Fibroblast of skin of right biceps (primary cell): ENCODE results near the gene IGFBP4.
A peak's percentile ranks its signal among the peaks of the same experiment; 100 is the strongest.

ENCODE experiments used
- DNase-seq: peaks from one replicate; pipeline ENCODE4 v3.0.0-alpha.2; 2013

IGFBP4 gene

GRCh38 chr17:40493697-40494096, 50.4 kb downstream of the IGFBP4 start:
- no peak for DNase-seq

GRCh38 chr17:40495140-40495539, 51.9 kb downstream of the IGFBP4 start:
- no peak for DNase-seq

DNA sequence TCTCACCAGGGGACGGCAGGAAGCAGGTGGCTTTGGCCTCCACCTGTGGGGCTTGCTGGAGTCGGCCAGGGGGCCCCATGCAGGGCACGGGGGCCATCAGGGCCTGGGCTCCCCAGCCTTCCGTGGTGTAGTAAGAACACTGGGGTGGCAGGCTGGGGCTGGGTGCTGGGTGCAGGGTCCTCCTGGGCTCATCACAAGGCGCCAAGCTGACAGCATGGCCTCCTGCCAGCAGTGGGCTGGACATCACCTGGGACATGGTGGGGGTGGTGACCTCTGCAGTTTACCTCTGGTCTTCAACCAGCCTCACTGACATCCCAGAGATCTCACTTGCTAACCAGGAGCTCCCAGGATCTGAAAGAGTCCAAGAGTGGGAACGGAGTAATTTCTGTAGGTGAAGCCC, 52.9 kb downstream of the IGFBP4 start:
- no peak for DNase-seq

GRCh38 chr17:40496634-40497420, 53.6 kb downstream of the IGFBP4 start:
- no peak for DNase-seq

DNA sequence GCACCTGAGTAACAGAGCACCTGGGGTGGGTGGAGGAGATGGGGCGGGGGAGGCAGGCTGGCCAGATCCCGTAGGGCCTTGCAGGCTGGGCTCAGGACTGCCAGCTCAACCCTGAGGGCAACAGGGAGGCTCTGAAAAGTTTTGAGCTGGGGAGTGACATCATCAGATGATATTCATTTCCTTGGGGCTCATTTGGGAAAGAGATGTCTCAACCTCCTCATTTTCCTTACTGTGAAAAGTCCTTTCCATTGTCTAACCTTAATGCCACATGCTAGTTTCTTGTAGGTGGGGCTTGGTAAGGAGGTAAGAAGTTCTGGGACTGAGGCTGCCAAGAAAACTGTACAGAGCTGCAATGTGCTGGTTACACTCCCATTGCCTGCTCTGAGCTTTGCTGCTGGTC, 54.4 kb downstream of the IGFBP4 start:
- DNase-seq, result peak; percentile 36

DNA sequence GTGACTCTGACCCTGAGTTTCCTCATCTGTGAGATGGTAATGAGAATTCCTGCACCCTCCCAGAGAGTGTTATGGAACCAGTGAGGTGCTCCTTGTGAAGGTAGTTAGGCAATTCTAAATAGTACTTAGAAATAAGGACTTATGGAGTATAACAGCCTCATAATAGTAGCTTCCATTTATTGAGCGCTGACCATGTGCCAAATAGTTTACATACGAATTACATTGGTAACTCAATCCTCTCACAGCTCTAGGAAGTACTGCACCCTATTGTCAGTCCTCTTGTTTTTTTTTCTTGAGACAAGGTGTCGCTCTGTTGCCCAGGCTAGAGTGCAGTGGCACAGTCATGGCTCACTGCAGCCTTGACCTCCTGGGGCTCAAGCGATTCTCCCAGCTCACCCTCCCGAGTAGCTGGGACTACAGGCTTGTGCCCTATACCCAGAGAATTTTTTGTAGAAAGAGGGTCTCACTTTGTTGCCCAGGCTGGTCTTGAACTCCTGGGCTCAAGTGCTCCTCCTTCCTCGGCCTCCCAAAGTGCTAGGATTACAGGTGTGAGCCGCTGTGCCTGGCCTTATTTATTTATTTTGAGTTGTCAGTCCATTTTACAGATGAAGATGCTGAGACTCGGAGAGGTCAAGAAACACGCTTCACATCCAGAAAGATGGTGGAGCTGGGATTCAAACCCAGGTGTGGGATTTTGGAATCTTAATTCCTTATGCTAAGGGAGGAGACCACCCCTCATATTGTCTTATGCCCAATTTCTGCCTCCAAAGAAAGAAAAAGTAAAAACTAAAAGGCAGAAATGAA, 55.2 kb downstream of the IGFBP4 start:
- DNase-seq, result peak; percentile 23

- peak; percentile 69 for DNase-seq
These were observed 56.4 kb downstream of the IGFBP4 start for GRCh38 chr17:40499551-40500189.

GRCh38 chr17:40500190-40500589, 56.9 kb downstream of the IGFBP4 start:
- DNase-seq, result no peak

DNA sequence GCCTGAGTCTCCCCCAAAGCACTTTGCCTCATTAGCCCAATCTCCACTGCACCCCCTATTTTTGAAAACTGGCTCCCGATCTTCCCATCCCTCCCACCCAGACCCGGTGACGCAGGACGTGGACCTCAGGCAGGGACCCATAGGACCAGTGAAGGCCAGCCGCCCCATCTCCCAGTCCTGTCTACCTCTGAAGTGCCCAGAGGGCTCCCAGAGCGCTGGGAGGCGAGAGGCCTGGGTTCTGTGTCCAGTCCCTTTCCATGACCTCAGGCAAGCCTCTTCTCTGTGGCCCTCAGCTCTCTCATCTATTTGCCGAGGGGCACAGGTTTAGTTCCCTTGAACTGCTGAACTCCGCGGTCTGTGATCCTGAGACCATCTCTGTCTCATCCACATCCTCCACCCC, 57.5 kb downstream of the IGFBP4 start:
- DNase-seq, result no peak

DNA sequence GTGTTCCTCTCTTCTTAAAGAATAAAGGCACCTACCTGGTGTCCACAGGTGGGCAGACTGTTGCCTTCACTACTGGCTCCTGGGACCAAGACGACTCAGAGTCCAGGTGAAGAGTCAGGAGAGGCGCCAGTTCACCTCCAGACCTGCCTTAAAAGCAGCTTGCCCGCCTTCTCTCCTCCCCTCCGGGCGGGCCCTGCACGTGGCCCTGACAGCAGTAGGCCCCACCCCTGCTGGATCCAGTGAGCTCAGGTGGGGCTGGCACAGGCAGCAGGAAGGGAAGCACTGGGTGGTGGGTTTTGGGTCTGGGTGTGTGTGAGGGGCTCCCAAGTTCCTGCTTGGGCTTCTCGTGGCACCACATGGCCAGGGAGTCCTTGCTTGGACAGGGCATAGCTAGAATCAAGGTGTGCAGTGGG, 58.3 kb downstream of the IGFBP4 start, which contains the start of gene TNS4:
TSS of gene TNS4 (minus strand) at position 125 of the 413 bp plus-strand sequence. CDS start 5,198 bp downstream, outside the sequence.
- no peak for DNase-seq

DNA sequence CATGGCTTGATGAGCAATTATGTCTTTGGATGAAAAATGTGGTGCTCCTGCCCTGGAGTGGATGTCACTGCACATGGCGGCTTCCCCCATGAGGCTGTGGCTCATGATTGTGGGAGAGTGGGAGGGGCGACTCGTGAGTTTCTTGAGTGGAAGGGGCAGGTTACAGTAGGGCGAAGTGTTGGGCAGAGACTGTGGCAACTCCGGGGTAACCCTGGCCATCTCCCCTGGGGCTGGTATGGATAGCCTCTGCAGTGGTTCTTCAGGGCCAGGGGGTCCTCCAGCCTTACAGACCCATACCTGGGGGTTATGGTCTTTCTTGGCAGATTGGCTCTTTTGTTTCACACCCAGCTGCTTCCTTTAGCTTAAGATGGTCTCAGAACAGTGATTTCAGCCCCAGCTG, 59.5 kb downstream of the IGFBP4 start:
- no peak for DNase-seq

- no peak for DNase-seq
These were observed 59.9 kb downstream of the IGFBP4 start for GRCh38 chr17:40503154-40503553.

DNA sequence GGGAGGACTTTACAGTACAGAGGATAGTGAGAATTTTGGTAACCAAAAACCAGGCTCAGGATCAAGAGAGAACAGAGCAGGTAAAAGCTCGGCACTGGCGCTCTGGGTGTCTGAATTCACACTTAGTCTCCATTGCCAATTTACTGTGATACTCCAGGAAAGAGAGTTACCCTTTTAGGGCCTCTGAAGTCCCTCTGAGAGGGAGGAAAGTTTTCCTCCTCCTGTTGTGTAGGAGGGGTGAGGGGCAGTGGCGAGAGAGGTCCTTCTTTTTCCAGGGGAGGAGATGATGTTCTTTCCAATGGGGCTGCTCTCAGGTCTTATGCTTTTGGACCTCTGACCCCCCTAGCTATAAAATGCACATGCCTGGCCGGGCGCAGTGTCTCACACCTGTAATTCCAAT, 63.5 kb downstream of the IGFBP4 start:
- DNase-seq, result no peak
